HepG2 (cell line): ENCODE results near the gene SHANK2. TPM values are rescaled to one million over a fixed set of nuclear protein-coding genes. Genes with fewer than 3 reads are reported as not detected.

Experiments
- ATAC-seq: fragments of 200-7000 bp; cut with Tn5 transposase; 3 replicates; pipeline ENCODE4 v1.9.1; 2020; ENCODE audit warnings: mild to moderate bottlenecking, moderate library complexity
- BruUV-seq: library from RNA; stranded (reverse); fragments of 400-500 nt; replicated peaks from 2 replicates; lab custom pipeline; 2021; lab: Mats Ljungman, UMichigan
- CTCF ChIA-PET: fragments of 300-600 bp; formaldehyde crosslinking; extraction: SDS; loops from one replicate; lab custom pipeline; 2021; ENCODE audit warnings: low total read pairs, inconsistent platforms, low intra/inter-chr PET ratio; lab: Yijun Ruan, JAX
- POLR2A ChIA-PET: fragments of 350-600 bp; sonication (Branson Sonifier 250); formaldehyde crosslinking; loops from one replicate; lab custom pipeline; 2020; ENCODE audit warnings: antibody characterized with exemption, inconsistent platforms; lab: Yijun Ruan, JAX
- DNase-seq: peaks from one replicate; pipeline ENCODE4 v3.0.0-alpha.2; 2015; ENCODE audit warnings: low spot score
- FAIRE-seq: peaks from 3 replicates; lab custom pipeline; 2011; peaks lifted over from hg19 to GRCh38; lab: Jason Lieb, UNC
- H2AFZ ChIP-seq: one replicate; pipeline ENCODE4 v1.6.1; 2011; ENCODE audit warnings: low read length, inconsistent platforms
- H3K27ac ChIP-seq: fragments of 300-600 bp; 3 replicates; pipeline ENCODE4 v1.8.0; 2011; ENCODE audit warnings: mixed run types, mild to moderate bottlenecking, mixed read lengths, low read length, inconsistent platforms; ENCODE audit not compliant: insufficient read depth; ENCODE audit errors: extremely low read length
- H3K27me3 ChIP-seq, 2 experiments: fragments of 200-600 bp in 1 of 2; 2 replicates in 1 of 2; 3 replicates in 1 of 2; pipeline versions ENCODE4 v1.6.0 to v1.8.0; 2011; ENCODE audit warnings: low read length in 2 of 2, mild to moderate bottlenecking in 2 of 2, moderate library complexity in 2 of 2, inconsistent platforms in 1 of 2; ENCODE audit not compliant: insufficient read depth in 2 of 2, control insufficient read depth in 1 of 2
- H3K36me3 ChIP-seq, 2 experiments: fragments of 200-600 bp in 1 of 2; replicated peaks in 1 of 2; 2 replicates in 1 of 2; 3 replicates in 1 of 2; pipeline versions ENCODE4 v1.5.1 to v1.8.0; 2011; ENCODE audit warnings: low read length in 2 of 2, inconsistent platforms in 1 of 2; ENCODE audit not compliant: insufficient read depth in 2 of 2, control insufficient read depth in 1 of 2
- H3K4me1 ChIP-seq: 2 replicates; pipeline ENCODE4 v1.5.1; 2012; ENCODE audit warnings: low read length, inconsistent platforms; ENCODE audit not compliant: insufficient read depth
- H3K4me2 ChIP-seq: 2 replicates; pipeline ENCODE4 v1.6.0; 2011; ENCODE audit warnings: low read depth, low read length, inconsistent platforms
- H3K4me3 ChIP-seq, 3 experiments: fragments of 200-600 bp in 1 of 3; sonication (generic), shearing (Covaris generic) in 1 of 3; replicated peaks in 1 of 3; 2 replicates each; pipeline ENCODE4 v1.5.1; 2011 to 2016; ENCODE audit warnings: low read length in 3 of 3, inconsistent platforms in 2 of 3, low read depth in 2 of 3, mild to moderate bottlenecking in 2 of 3, control low read depth in 1 of 3, mixed read lengths in 1 of 3; ENCODE audit not compliant: insufficient read depth in 1 of 3
- H3K79me2 ChIP-seq: one replicate; pipeline ENCODE4 v1.6.1; 2011; ENCODE audit warnings: low read length, inconsistent platforms; ENCODE audit not compliant: insufficient read depth
- H3K9ac ChIP-seq: 2 replicates; pipeline ENCODE4 v1.6.0; 2011; ENCODE audit warnings: mild to moderate bottlenecking, low read depth, low read length, inconsistent platforms; ENCODE audit not compliant: insufficient read depth
- H3K9me3 ChIP-seq: 2 replicates; pipeline ENCODE4 v1.5.1; 2012; ENCODE audit warnings: mild to moderate bottlenecking, low read length
- H4K20me1 ChIP-seq: 2 replicates; pipeline ENCODE4 v1.6.0; 2011; ENCODE audit warnings: inconsistent platforms, mild to moderate bottlenecking, low read length, moderate library complexity; ENCODE audit not compliant: insufficient read depth
- CHCHD3 ChIP-seq: sonication (generic); formaldehyde crosslinking; IDR thresholded peaks from 2 replicates; pipeline ENCODE4 v1.8.0; 2022; ENCODE audit warnings: mild to moderate bottlenecking, missing genetic modification reagents, moderate library complexity
- EED ChIP-seq: sonication (generic); formaldehyde crosslinking; IDR thresholded peaks from 2 replicates; pipeline ENCODE4 v1.5.0; 2020; ENCODE audit warnings: mild to moderate bottlenecking, missing genetic modification reagents
- HNF4A ChIP-seq: sonication (generic); formaldehyde crosslinking; IDR thresholded peaks from 2 replicates; pipeline ENCODE4 v1.4.0; 2020; ENCODE audit warnings: missing genetic modification reagents
- HNF4G ChIP-seq, 2 experiments: sonication (generic) in 1 of 2; formaldehyde crosslinking in 1 of 2; IDR thresholded peaks; 2 replicates each; pipeline versions ENCODE4 v1.4.0 to v1.6.1; 2011 to 2020; ENCODE audit warnings: borderline replicate concordance in 2 of 2, low read depth in 2 of 2, mild to moderate bottlenecking in 2 of 2, low read length in 1 of 2, missing genetic modification reagents in 1 of 2, moderate library complexity in 1 of 2
- KDM5B ChIP-seq: sonication (generic); formaldehyde crosslinking; IDR thresholded peaks from 2 replicates; pipeline ENCODE4 v1.4.0; 2020; ENCODE audit warnings: missing genetic modification reagents, mild to moderate bottlenecking, borderline replicate concordance
- MXD3 ChIP-seq: IDR thresholded peaks from 2 replicates; pipeline ENCODE4 v1.6.1; 2016; ENCODE audit warnings: mild to moderate bottlenecking, missing biosample characterization, missing genetic modification reagents
- POGK ChIP-seq: sonication (generic); formaldehyde crosslinking; conservative IDR thresholded peaks from 2 replicates; pipeline ENCODE4 v1.8.0; 2022; ENCODE audit warnings: mild to moderate bottlenecking, moderate library complexity, missing genetic modification reagents
- SIX4 ChIP-seq: sonication (generic); formaldehyde crosslinking; IDR thresholded peaks from 2 replicates; pipeline ENCODE4 v1.4.0; 2020; ENCODE audit warnings: missing genetic modification reagents
- ZGPAT ChIP-seq: IDR thresholded peaks from 2 replicates; pipeline ENCODE4 v1.6.1; 2016; ENCODE audit warnings: mild to moderate bottlenecking
- ZMYM3 ChIP-seq: sonication (generic); formaldehyde crosslinking; IDR thresholded peaks from 2 replicates; pipeline ENCODE4 v1.5.1; 2020; ENCODE audit warnings: mild to moderate bottlenecking, missing genetic modification reagents
- ZNF614 ChIP-seq: IDR thresholded peaks from 2 replicates; pipeline ENCODE4 v1.6.1; 2018; ENCODE audit warnings: missing biosample characterization, missing genetic modification reagents, inconsistent platforms, borderline replicate concordance
- WGBS: methylation state at CpG from one replicate; pipeline ENCODE4 v1.1.6; 2017; ENCODE audit warnings: low lambda C conversion rate; 5-methylcytosine and 5-hydroxymethylcytosine counted together
- in situ Hi-C: cut with HindIII; loops from 2 replicates; pipeline ENCODE4 v1.10.0; 2017; ENCODE audit warnings: low pct_unique_long_range_greater_than_20kb; ENCODE audit not compliant: extremely low pct_ligation_motif_present
- intact Hi-C: fragments of 100-400 bp; cut with micrococcal nuclease; formaldehyde crosslinking; loops from one replicate; pipeline ENCODE4 v1.10.0; 2022; ENCODE audit not compliant: unreplicated experiment
- polyA plus RNA-seq, 8 experiments: library from polyadenylated mRNA; depleted of rRNA in 3 of 8; stranded (reverse) in 7 of 8; unstranded in 1 of 8; fragments of >200 nt; fragmentation: Illumina TruSeq in 4 of 8; extraction: Trizol in 4 of 8; gene quantifications; 2 replicates each; pipeline versions ENCODE4 v1.2.1 to v1.2.3, GENCODE V29; 2011 to 2016; ENCODE audit warnings: low read depth in 4 of 8, missing spikeins in 1 of 8, mixed read lengths in 1 of 8; ENCODE audit not compliant: insufficient read depth in 1 of 8
- total RNA-seq, 5 experiments: library from RNA; depleted of rRNA; stranded (reverse); fragments of >200 nt; fragmentation: Illumina TruSeq; extraction: Trizol; gene quantifications; 2 replicates each; pipeline ENCODE4 v1.2.3, GENCODE V29; 2016; ENCODE audit warnings: low read depth in 1 of 5

SHANK2 gene
- total and polyA plus RNA-seq, 2 of the 13 experiments (the other 11 are each of a cell fraction or from before 2014, with no cell fraction given): 10.2 to 13.0 TPM

- in situ Hi-C loops: no loop called here
- Histone ChIP-seq H3K27me3 (no peaks in the 10 kb centered on the region), H3K9me3 (no peaks in the 10 kb centered on the region), H3K4me2 (no peak overlapping the region), H3K4me3 (no peak overlapping the region), H3K27ac (no peak overlapping the region), H3K4me1 (peaks cover 15% of the 10 kb centered on the region), H3K9ac (no peak overlapping the region), H2AFZ (no peak overlapping the region), H4K20me1 (peaks cover 58% of the 10 kb centered on the region), H3K36me3 (peaks cover 18 to 65% of the 10 kb centered on the region in 2 experiments; a peak in 4 of 5 replicates), H3K79me2 (peaks cover 71% of the 10 kb centered on the region)
- DNase-seq: no peak
- intact Hi-C loops: no loop called here
- no peak for ATAC-seq
- TF ChIP-seq ZNF614 (CRISPR knock-in tag) (no peak), HNF4G (IDR thresholded peaks at IDR 0.05; ENCODE audit: borderline replicate concordance, low read depth, low read length) (no peak), HNF4G (CRISPR knock-in tag; IDR thresholded peaks at IDR 0.05; ENCODE audit: borderline replicate concordance, low read depth) (no peak), MXD3 (CRISPR knock-in tag) (no peak), SIX4 (no peak), HNF4A (CRISPR knock-in tag) (no peak), POGK (CRISPR knock-in tag) (no peak), EED (no peak), ZMYM3 (no peak), CHCHD3 (CRISPR knock-in tag) (no peak), ZGPAT (no peak), KDM5B (CRISPR knock-in tag) (no peak)
- 96% methylated on average over 4 of the region's 4 CpGs for WGBS
- CTCF ChIA-PET: no interaction called here
- no peak for FAIRE-seq
- POLR2A ChIA-PET: no interaction called here
- no TSS peak for BruUV-seq
Observed at GRCh38 chr11:71202966-71203365, 49.4 kb downstream of the SHANK2 start.
